Measurements from ENCODE around the gene HHAT. TPM values are rescaled to one million over a fixed set of nuclear protein-coding genes. Genes with fewer than 3 reads are reported as not detected.

Gene HHAT
- total RNA-seq, 1 experiment from 2014 or later: 3.0 TPM

DNA sequence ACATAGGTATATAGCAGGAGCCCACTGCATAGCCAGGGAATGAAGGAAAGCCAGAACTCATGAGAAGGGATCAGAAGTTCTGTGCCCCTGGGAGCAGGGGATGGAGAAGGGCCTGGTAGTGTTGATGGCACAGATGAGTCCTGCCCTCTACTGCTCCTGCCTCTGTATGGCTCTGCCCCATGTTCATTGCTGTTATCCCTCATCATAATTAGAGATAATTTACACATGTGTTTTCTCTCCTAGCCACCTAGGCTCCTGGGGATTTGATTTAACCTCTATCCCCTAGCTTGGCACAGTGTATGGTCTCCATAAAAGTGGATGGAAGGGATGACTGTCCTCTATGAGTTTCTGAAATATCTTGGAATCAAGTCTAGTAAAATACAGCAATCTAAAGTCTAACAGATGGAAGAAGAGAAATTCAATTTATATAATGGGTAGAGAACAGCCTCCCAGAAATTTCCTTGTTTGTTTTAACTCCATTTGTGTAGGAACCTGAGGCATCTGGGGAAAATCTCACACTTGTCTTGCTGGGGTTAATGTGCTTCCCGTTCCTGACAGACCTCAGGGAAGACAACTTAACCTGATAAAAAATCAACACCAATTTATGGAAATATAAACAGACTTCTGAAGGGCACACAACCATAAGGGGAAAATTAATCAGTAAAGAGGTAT, 393.8 kb downstream of the HHAT start:
- BruUV-seq (replicated peaks): no TSS peak
- Histone ChIP-seq H3K4me1 (ENCODE audit: insufficient read depth, low read length, poor library complexity, severe bottlenecking) (no peaks in the 10 kb centered on the region), H3K27ac (ENCODE audit: low read depth, low read length, poor library complexity, severe bottlenecking) (no peak overlapping the region), H3K9me3 (ENCODE audit: low read depth, low read length, poor library complexity, severe bottlenecking) (no peaks in the 10 kb centered on the region), H3K36me3 (ENCODE audit: insufficient read depth, low read length, poor library complexity, severe bottlenecking) (no peaks in the 10 kb centered on the region), H3K27me3 (replicated peaks; ENCODE audit: insufficient read depth, low read depth, low read length, poor library complexity) (peaks cover 8% of the 10 kb centered on the region), H3K4me3 (ENCODE audit: low read depth, low read length, poor library complexity, severe bottlenecking) (no peak overlapping the region)
- ChIA-PET CTCF (no interaction called here), POLR2A (ENCODE audit: low non-redundant PET) (no interaction called here)
- DNase-seq (ENCODE audit: low spot score): no peak
- intact Hi-C loops (cut with micrococcal nuclease; ENCODE audit: unreplicated experiment): no loop called here
- no peak for TF ChIP-seq CTCF (conservative IDR thresholded peaks at IDR 0.05; ENCODE audit: low read depth, low read length)

DNA sequence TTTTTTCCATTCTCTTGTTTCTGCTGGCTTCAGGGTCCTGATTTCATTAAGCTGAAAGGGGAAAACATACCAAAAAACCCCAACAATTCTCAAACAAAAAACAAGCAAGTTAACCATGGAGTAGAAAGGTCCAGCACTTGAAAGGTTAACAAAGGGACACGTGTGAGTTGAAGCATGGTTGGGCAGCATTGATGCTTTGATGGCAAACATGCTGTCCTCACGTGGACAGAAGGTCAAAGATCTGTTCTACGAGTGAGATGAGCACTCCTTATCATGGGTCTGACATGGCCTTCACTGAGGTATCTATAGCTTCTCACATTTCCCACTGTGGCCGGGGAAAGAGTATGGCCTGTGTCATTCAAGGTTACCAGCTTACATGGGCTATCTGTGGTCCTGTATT, 394.9 kb downstream of the HHAT start:
- intact Hi-C loops (cut with micrococcal nuclease; ENCODE audit: unreplicated experiment): no loop called here
- CTCF ChIA-PET: no interaction called here
- POLR2A ChIA-PET (ENCODE audit: low non-redundant PET): no interaction called here
- no peak overlapping the region for H3K4me3 ChIP-seq (ENCODE audit: low read depth, low read length, poor library complexity, severe bottlenecking)
- BruUV-seq (replicated peaks): no TSS peak
- TF ChIP-seq CTCF (conservative IDR thresholded peaks at IDR 0.05; ENCODE audit: low read depth, low read length) (no peak), EZH2 (IDR thresholded peaks at IDR 0.05; ENCODE audit: borderline replicate concordance, low read depth, low read length, poor library complexity, severe bottlenecking) (no peak)
- no peak for DNase-seq (ENCODE audit: low spot score)
- H3K27me3 ChIP-seq (replicated peaks; ENCODE audit: insufficient read depth, low read depth, low read length, poor library complexity): peaks cover 8% of the 10 kb centered on the region
- H3K27ac ChIP-seq (ENCODE audit: low read depth, low read length, poor library complexity, severe bottlenecking): no peak overlapping the region
- H3K4me1 ChIP-seq (ENCODE audit: insufficient read depth, low read length, poor library complexity, severe bottlenecking): no peaks in the 10 kb centered on the region
- H3K9me3 ChIP-seq (ENCODE audit: low read depth, low read length, poor library complexity, severe bottlenecking): no peaks in the 10 kb centered on the region
- no peaks in the 10 kb centered on the region for H3K36me3 ChIP-seq (ENCODE audit: insufficient read depth, low read length, poor library complexity, severe bottlenecking)

DNA sequence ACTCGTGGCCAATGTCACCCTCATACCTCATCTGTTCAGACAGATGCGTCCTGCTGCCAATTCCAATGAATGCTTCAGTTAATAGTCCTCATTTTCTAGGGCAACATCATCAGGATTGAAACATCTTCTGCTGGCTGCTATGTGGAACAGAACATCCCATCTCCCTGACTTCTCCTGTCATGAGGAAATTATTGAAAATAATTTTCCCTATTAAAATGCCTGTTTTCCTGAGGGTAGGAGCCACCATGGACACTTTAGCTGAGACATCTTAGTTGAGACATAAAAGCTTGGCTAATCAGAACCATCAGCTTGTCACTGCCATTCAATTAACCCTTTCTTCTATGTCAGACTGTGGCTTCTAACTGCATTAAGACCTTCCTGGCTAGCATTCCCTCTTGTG, 396.1 kb downstream of the HHAT start:
- intact Hi-C loops (cut with micrococcal nuclease; ENCODE audit: unreplicated experiment): no loop called here
- H3K27ac ChIP-seq (ENCODE audit: low read depth, low read length, poor library complexity, severe bottlenecking): no peak overlapping the region
- TF ChIP-seq CTCF (conservative IDR thresholded peaks at IDR 0.05; ENCODE audit: low read depth, low read length): no peak
- no peak for TF ChIP-seq EZH2 (IDR thresholded peaks at IDR 0.05; ENCODE audit: borderline replicate concordance, low read depth, low read length, poor library complexity, severe bottlenecking)
- no TSS peak for BruUV-seq (replicated peaks)
- H3K9me3 ChIP-seq (ENCODE audit: low read depth, low read length, poor library complexity, severe bottlenecking): no peaks in the 10 kb centered on the region
- CTCF ChIA-PET: no interaction called here
- no peaks in the 10 kb centered on the region for H3K36me3 ChIP-seq (ENCODE audit: insufficient read depth, low read length, poor library complexity, severe bottlenecking)
- peaks cover 13% of the 10 kb centered on the region for H3K27me3 ChIP-seq (replicated peaks; ENCODE audit: insufficient read depth, low read depth, low read length, poor library complexity)
- POLR2A ChIA-PET (ENCODE audit: low non-redundant PET): interaction anchor here (0.6 kb wide), 1 partner anchor 1254 kb away, joined by 3 read pairs; no protein-coding TSS in a partner anchor
- no peaks in the 10 kb centered on the region for H3K4me1 ChIP-seq (ENCODE audit: insufficient read depth, low read length, poor library complexity, severe bottlenecking)
- no peak for DNase-seq (ENCODE audit: low spot score)
- H3K4me3 ChIP-seq (ENCODE audit: low read depth, low read length, poor library complexity, severe bottlenecking): no peak overlapping the region

Other genes with a start within 250 kb of the HHAT start
- gene SERTAD4, start 96.1 kb upstream of the HHAT start, total RNA-seq (2021): 8.0 and 12.2 TPM in 2 replicates